HepG2 (cell line): ENCODE data around the gene PRKCSH. TPM values are rescaled to one million over a fixed set of nuclear protein-coding genes. Genes with fewer than 3 reads are reported as not detected.

Source experiments
- FOXK1 ChIP-seq: sonication (generic); formaldehyde crosslinking; IDR thresholded peaks from 2 replicates; pipeline ENCODE4 v1.4.0; 2020; ENCODE audit warnings: low read depth, missing genetic modification reagents, borderline replicate concordance
- NR1H2 ChIP-seq: sonication (generic); formaldehyde crosslinking; IDR thresholded peaks from 2 replicates; pipeline ENCODE4 v1.8.1; 2022; ENCODE audit warnings: low read depth, missing genetic modification reagents, borderline replicate concordance
- SALL2 ChIP-seq: sonication (generic); formaldehyde crosslinking; IDR thresholded peaks from 2 replicates; pipeline ENCODE4 v1.8.1; 2023; ENCODE audit warnings: mild to moderate bottlenecking, missing genetic modification reagents, inconsistent platforms
- SP1 ChIP-seq, 2 experiments: fragments of 450-650 bp in 1 of 2; sonication (generic) in 1 of 2; formaldehyde crosslinking in 1 of 2; IDR thresholded peaks; 2 replicates each; pipeline versions ENCODE4 v1.4.0 to v1.6.1; 2016 to 2020; ENCODE audit warnings: missing genetic modification reagents in 1 of 2
- SP4 ChIP-seq: sonication (generic); formaldehyde crosslinking; IDR thresholded peaks from 2 replicates; pipeline ENCODE4 v1.8.1; 2023; ENCODE audit warnings: mild to moderate bottlenecking, missing genetic modification reagents
- YY1 ChIP-seq: IDR thresholded peaks from 2 replicates; pipeline ENCODE4 v1.6.1; 2011; ENCODE audit warnings: low read length, low read depth, moderate library complexity, mild to moderate bottlenecking; ENCODE audit not compliant: insufficient read depth, insufficient replicate concordance
- ZFP82 ChIP-seq: sonication (generic); formaldehyde crosslinking; IDR thresholded peaks from 2 replicates; pipeline ENCODE4 v1.5.1; 2020; ENCODE audit warnings: mild to moderate bottlenecking, missing genetic modification reagents, borderline replicate concordance
- ZMYM3 ChIP-seq: sonication (generic); formaldehyde crosslinking; IDR thresholded peaks from 2 replicates; pipeline ENCODE4 v1.5.1; 2020; ENCODE audit warnings: mild to moderate bottlenecking, missing genetic modification reagents
- ZNF383 ChIP-seq: sonication (generic); formaldehyde crosslinking; IDR thresholded peaks from 2 replicates; pipeline ENCODE4 v1.4.0; 2020; ENCODE audit warnings: missing genetic modification reagents, mild to moderate bottlenecking, borderline replicate concordance
- ZNF451 ChIP-seq: sonication (generic); formaldehyde crosslinking; IDR thresholded peaks from 2 replicates; pipeline ENCODE4 v1.5.0; 2020; ENCODE audit warnings: mild to moderate bottlenecking, missing genetic modification reagents
- ZNF768 ChIP-seq: sonication (generic); formaldehyde crosslinking; IDR thresholded peaks from 2 replicates; pipeline ENCODE4 v1.4.0; 2020; ENCODE audit warnings: missing genetic modification reagents
- ZNF777 ChIP-seq: sonication (generic); formaldehyde crosslinking; IDR thresholded peaks from 2 replicates; pipeline ENCODE4 v1.4.0; 2020; ENCODE audit warnings: missing genetic modification reagents
- polyA plus RNA-seq, 8 experiments: library from polyadenylated mRNA; depleted of rRNA in 3 of 8; stranded (reverse) in 7 of 8; unstranded in 1 of 8; fragments of >200 nt; fragmentation: Illumina TruSeq in 4 of 8; extraction: Trizol in 4 of 8; gene quantifications; 2 replicates each; pipeline versions ENCODE4 v1.2.1 to v1.2.3, GENCODE V29; 2011 to 2016; ENCODE audit warnings: low read depth in 4 of 8, missing spikeins in 1 of 8, mixed read lengths in 1 of 8; ENCODE audit not compliant: insufficient read depth in 1 of 8
- total RNA-seq, 5 experiments: library from RNA; depleted of rRNA; stranded (reverse); fragments of >200 nt; fragmentation: Illumina TruSeq; extraction: Trizol; gene quantifications; 2 replicates each; pipeline ENCODE4 v1.2.3, GENCODE V29; 2016; ENCODE audit warnings: low read depth in 1 of 5
- TF ChIP-seq, protein P1 (sequence below): sonication (generic); formaldehyde crosslinking; IDR thresholded peaks from one replicate; pipeline ENCODE4 v1.5.1; 2020; ENCODE audit warnings: mild to moderate bottlenecking, missing genetic modification reagents; ENCODE audit errors: not compliant biosample characterization
- TF ChIP-seq, protein P2 (sequence below): sonication (generic); formaldehyde crosslinking; IDR thresholded peaks from 2 replicates; pipeline ENCODE4 v1.4.0; 2020; ENCODE audit warnings: missing genetic modification reagents
- TF ChIP-seq, protein P3 (sequence below): sonication (generic); formaldehyde crosslinking; IDR thresholded peaks from 2 replicates; pipeline ENCODE4 v1.9.0; 2022; ENCODE audit warnings: low read depth, missing genetic modification reagents

The PRKCSH gene
- total and polyA plus RNA-seq, 2 of the 13 experiments (the other 11 are each of a cell fraction or from before 2014, with no cell fraction given): 85.1 to 125 TPM

DNA sequence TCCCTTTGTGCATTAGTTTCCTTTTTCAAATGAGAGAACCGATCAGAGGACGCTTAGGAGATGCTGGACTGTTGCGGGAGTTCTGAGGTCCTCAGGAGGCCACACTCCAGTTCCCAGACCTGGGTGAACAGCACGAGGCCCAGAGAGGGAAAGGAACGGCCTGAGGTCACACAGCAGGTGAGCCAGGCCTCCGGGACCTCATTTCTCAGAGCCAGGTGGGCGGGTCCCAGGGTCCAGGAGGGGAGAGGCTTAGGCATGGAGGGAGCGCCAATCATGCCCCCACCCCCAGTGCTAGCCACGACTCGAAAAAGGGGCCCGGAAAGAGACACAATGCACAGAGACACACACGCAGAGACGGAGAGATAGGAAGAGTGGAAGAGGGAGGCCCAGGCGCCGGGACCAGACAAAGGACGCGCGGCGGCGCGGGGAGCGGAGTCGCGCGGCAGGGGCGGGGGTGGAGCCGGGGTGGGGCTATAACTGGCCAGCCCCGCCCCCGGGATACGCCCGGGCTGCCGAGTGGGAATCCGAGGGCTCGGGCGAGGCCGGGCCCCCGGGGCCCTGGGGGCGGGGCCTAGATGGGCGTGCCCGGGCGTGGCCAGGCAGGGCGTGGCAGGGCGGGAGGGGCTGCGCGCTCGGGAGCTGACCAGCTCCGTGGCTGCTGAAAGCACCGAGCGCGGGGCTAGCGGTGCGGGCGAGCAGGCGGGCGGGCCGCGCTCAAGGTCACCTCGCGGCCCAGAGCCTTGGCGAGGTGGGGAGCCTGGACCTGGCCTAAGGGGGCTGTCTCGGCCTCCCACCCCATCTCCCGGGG, 43.9 kb downstream of the PRKCSH start (continued):
- TF ChIP-seq NR1H2 (CRISPR knock-in tag) (no peak), ZNF451 (CRISPR knock-in tag) (0 out of 2 replicates have a peak, but pooled peaks have one; percentile 47), ZNF383 (CRISPR knock-in tag) (no peak), ZFP82 (CRISPR knock-in tag) (no peak), FOXK1 (CRISPR knock-in tag) (peak; percentile 24; the same call in 1 of the 2 replicates), SP1 (IDR thresholded peaks at IDR 0.05) (no peak), SP1 (CRISPR knock-in tag; IDR thresholded peaks at IDR 0.05) (peak; percentile 82), ZMYM3 (CRISPR knock-in tag) (peak; percentile 90), SALL2 (CRISPR knock-in tag) (0 out of 2 replicates have a peak, but pooled peaks have one; percentile 23), SP4 (CRISPR knock-in tag) (peak; percentile 52; the same call in 1 of the 2 replicates), ZNF768 (CRISPR knock-in tag) (peak; percentile 99), YY1 (peak; percentile 34), ZNF777 (0 out of 2 replicates have a peak, but pooled peaks have one; percentile 25)
- TF ChIP-seq, protein P1, sequence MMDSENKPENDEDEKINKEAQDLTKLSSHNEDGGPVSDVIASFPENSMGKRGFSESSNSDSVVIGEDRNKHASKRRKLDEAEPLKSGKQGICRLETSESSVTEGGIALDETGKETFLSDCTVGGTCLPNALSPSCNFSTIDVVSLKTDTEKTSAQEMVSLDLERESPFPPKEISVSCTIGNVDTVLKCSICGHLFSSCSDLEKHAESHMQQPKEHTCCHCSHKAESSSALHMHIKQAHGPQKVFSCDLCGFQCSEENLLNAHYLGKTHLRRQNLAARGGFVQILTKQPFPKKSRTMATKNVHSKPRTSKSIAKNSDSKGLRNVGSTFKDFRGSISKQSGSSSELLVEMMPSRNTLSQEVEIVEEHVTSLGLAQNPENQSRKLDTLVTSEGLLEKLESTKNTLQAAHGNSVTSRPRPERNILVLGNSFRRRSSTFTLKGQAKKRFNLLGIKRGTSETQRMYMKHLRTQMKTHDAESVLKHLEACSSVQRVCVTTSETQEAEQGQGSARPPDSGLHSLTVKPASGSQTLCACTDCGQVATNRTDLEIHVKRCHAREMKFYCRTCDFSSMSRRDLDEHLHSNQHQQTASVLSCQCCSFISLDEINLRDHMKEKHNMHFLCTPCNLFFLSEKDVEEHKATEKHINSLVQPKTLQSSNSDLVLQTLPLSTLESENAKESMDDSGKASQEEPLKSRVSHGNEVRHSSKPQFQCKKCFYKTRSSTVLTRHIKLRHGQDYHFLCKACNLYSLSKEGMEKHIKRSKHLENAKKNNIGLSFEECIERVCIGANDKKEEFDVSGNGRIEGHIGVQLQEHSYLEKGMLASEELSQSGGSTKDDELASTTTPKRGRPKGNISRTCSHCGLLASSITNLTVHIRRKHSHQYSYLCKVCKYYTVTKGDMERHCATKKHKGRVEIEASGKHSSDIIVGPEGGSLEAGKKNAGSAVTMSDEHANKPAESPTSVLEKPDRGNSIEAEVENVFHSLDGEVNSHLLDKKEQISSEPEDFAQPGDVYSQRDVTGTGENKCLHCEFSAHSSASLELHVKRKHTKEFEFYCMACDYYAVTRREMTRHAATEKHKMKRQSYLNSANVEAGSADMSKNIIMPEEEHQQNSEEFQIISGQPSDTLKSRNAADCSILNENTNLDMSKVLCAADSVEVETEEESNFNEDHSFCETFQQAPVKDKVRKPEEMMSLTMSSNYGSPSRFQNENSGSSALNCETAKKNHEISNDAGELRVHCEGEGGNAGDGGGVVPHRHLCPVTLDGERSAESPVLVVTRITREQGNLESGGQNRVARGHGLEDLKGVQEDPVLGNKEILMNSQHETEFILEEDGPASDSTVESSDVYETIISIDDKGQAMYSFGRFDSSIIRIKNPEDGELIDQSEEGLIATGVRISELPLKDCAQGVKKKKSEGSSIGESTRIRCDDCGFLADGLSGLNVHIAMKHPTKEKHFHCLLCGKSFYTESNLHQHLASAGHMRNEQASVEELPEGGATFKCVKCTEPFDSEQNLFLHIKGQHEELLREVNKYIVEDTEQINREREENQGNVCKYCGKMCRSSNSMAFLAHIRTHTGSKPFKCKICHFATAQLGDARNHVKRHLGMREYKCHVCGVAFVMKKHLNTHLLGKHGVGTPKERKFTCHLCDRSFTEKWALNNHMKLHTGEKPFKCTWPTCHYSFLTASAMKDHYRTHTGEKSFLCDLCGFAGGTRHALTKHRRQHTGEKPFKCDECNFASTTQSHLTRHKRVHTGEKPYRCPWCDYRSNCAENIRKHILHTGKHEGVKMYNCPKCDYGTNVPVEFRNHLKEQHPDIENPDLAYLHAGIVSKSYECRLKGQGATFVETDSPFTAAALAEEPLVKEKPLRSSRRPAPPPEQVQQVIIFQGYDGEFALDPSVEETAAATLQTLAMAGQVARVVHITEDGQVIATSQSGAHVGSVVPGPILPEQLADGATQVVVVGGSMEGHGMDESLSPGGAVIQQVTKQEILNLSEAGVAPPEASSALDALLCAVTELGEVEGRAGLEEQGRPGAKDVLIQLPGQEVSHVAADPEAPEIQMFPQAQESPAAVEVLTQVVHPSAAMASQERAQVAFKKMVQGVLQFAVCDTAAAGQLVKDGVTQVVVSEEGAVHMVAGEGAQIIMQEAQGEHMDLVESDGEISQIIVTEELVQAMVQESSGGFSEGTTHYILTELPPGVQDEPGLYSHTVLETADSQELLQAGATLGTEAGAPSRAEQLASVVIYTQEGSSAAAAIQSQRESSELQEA (CRISPR knock-in tag): no peak
- TF ChIP-seq, protein P2, sequence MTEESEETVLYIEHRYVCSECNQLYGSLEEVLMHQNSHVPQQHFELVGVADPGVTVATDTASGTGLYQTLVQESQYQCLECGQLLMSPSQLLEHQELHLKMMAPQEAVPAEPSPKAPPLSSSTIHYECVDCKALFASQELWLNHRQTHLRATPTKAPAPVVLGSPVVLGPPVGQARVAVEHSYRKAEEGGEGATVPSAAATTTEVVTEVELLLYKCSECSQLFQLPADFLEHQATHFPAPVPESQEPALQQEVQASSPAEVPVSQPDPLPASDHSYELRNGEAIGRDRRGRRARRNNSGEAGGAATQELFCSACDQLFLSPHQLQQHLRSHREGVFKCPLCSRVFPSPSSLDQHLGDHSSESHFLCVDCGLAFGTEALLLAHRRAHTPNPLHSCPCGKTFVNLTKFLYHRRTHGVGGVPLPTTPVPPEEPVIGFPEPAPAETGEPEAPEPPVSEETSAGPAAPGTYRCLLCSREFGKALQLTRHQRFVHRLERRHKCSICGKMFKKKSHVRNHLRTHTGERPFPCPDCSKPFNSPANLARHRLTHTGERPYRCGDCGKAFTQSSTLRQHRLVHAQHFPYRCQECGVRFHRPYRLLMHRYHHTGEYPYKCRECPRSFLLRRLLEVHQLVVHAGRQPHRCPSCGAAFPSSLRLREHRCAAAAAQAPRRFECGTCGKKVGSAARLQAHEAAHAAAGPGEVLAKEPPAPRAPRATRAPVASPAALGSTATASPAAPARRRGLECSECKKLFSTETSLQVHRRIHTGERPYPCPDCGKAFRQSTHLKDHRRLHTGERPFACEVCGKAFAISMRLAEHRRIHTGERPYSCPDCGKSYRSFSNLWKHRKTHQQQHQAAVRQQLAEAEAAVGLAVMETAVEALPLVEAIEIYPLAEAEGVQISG (CRISPR knock-in tag): 0 out of 2 replicates have a peak, but pooled peaks have one; percentile 24
- TF ChIP-seq, protein P3, sequence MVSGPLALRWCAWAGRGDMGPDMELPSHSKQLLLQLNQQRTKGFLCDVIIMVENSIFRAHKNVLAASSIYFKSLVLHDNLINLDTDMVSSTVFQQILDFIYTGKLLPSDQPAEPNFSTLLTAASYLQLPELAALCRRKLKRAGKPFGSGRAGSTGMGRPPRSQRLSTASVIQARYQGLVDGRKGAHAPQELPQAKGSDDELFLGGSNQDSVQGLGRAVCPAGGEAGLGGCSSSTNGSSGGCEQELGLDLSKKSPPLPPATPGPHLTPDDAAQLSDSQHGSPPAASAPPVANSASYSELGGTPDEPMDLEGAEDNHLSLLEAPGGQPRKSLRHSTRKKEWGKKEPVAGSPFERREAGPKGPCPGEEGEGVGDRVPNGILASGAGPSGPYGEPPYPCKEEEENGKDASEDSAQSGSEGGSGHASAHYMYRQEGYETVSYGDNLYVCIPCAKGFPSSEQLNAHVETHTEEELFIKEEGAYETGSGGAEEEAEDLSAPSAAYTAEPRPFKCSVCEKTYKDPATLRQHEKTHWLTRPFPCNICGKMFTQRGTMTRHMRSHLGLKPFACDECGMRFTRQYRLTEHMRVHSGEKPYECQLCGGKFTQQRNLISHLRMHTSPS (CRISPR knock-in tag): no peak
